ENCODE results near the gene POLE. TPM values are rescaled to one million over a fixed set of nuclear protein-coding genes. Genes with fewer than 3 reads are reported as not detected.
"Not testable (repeated sequence)": the region's sequence is repeated elsewhere in the genome, so short reads cannot be mapped to it uniquely, and the experiment has no call there.

Gene POLE
- total RNA-seq, 2 experiments from 2014 or later: 157 to 230 TPM

DNA sequence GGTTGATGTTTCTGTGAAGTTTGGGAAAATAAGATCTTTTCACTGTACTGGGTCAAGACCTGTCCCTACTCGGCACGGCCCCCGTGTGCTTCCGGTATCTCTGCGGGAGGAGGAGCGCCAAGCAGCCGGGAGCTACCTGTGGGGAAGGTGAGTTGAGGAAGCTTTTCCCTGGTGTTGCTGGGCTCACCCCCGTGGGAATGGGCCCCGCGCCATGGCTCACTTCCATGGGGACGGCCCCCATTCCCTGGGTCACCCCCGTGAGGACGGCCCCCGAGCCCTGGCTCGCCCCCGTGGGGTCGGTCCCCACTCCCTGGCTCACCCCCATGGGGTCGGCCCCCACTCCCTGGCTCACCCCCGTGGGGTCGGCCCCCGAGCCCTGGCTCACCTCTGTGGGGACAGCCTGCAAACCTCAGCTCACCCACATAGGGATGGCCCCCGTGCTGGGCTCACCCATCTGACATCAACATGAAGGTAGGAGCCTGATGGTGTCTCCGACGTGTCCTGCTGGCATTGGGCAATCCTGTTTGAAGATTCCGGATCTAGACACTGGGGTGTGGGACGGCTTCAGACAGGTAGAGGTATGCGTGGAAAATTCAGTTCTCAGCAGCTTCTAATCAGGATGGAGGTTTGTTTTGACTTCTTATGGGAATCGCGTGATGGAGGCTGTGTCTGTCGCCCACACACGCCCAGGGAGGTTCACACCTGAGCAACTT is 85.8 kb downstream of the POLE start:
- Histone ChIP-seq H3K9me3 (ENCODE audit: low read length) (no peaks in the 10 kb centered on the region), H3K27ac (ENCODE audit: low read depth, low read length, poor library complexity, severe bottlenecking) (no peak overlapping the region), H3K4me1 (ENCODE audit: insufficient read depth, low read length, poor library complexity, severe bottlenecking) (peaks cover 3% of the 10 kb centered on the region), H4K20me1 (ENCODE audit: insufficient read depth, low read length) (no peaks in the 10 kb centered on the region), H3K79me2 (ENCODE audit: insufficient read depth, low read depth, low read length) (no peaks in the 10 kb centered on the region), H3K36me3 (ENCODE audit: insufficient read depth, low read length) (no peaks in the 10 kb centered on the region), H3K9me2 (ENCODE audit: insufficient read depth, low read length) (no peaks in the 10 kb centered on the region), H3K4me2 (ENCODE audit: low read length) (no peak overlapping the region), H2AFZ (ENCODE audit: low read length) (no peak overlapping the region), H3K4me3 (ENCODE audit: low read depth, low read length, poor library complexity, severe bottlenecking) (no peak overlapping the region)
- ChIA-PET POLR2A (no interaction called here), CTCF (ENCODE audit: unreplicated experiment) (no interaction called here)
- no peak for TF ChIP-seq EZH2phosphoT487 (IDR thresholded peaks at IDR 0.05; ENCODE audit: borderline replicate concordance, low read depth, low read length)
- TF ChIP-seq, protein P1, sequence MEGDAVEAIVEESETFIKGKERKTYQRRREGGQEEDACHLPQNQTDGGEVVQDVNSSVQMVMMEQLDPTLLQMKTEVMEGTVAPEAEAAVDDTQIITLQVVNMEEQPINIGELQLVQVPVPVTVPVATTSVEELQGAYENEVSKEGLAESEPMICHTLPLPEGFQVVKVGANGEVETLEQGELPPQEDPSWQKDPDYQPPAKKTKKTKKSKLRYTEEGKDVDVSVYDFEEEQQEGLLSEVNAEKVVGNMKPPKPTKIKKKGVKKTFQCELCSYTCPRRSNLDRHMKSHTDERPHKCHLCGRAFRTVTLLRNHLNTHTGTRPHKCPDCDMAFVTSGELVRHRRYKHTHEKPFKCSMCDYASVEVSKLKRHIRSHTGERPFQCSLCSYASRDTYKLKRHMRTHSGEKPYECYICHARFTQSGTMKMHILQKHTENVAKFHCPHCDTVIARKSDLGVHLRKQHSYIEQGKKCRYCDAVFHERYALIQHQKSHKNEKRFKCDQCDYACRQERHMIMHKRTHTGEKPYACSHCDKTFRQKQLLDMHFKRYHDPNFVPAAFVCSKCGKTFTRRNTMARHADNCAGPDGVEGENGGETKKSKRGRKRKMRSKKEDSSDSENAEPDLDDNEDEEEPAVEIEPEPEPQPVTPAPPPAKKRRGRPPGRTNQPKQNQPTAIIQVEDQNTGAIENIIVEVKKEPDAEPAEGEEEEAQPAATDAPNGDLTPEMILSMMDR (conservative IDR thresholded peaks at IDR 0.05; ENCODE audit: low read length): no peak
- no peak for DNase-seq (ENCODE audit: low spot score)
- no TSS peak for BruUV-seq (replicated peaks)
- intact Hi-C loops (cut with micrococcal nuclease; ENCODE audit: unreplicated experiment): no loop called here

GRCh38 chr12:132600048-132601032 is 86.8 kb downstream of the POLE start:
- no peaks in the 10 kb centered on the region for H3K9me2 ChIP-seq (ENCODE audit: insufficient read depth, low read length)
- no peaks in the 10 kb centered on the region for H3K9me3 ChIP-seq (ENCODE audit: low read length)
- H3K4me2 ChIP-seq (ENCODE audit: low read length): peak overlapping the region; percentile 32; the same call in 1 of the 2 replicates
- peak; percentile 16 for DNase-seq (ENCODE audit: low spot score)
- no peaks in the 10 kb centered on the region for H4K20me1 ChIP-seq (ENCODE audit: insufficient read depth, low read length)
- H2AFZ ChIP-seq (ENCODE audit: low read length): no peak overlapping the region
- no peaks in the 10 kb centered on the region for H3K79me2 ChIP-seq (ENCODE audit: insufficient read depth, low read depth, low read length)
- intact Hi-C loops (cut with micrococcal nuclease; ENCODE audit: unreplicated experiment): loop anchor here (1.0 kb wide), 2 partner anchors 15 to 38 kb away; no protein-coding TSS in a partner anchor
- no peaks in the 10 kb centered on the region for H3K36me3 ChIP-seq (ENCODE audit: insufficient read depth, low read length)
- BruUV-seq (replicated peaks): no TSS peak
- ChIA-PET CTCF (ENCODE audit: unreplicated experiment) (interaction anchor here (0.6 to 1.0 kb wide), 2 partner anchors 38 to 481 kb away, joined by 4 to 6 read pairs; no protein-coding TSS in a partner anchor), POLR2A (interaction anchor here (0.9 kb wide), 1 partner anchor 44 kb away, joined by 11 read pairs; no protein-coding TSS in a partner anchor)
- peaks cover 3% of the 10 kb centered on the region for H3K4me1 ChIP-seq (ENCODE audit: insufficient read depth, low read length, poor library complexity, severe bottlenecking)
- H3K27ac ChIP-seq (ENCODE audit: low read depth, low read length, poor library complexity, severe bottlenecking): no peak overlapping the region
- H3K4me3 ChIP-seq (ENCODE audit: low read depth, low read length, poor library complexity, severe bottlenecking): no peak overlapping the region
- TF ChIP-seq, protein P1 (conservative IDR thresholded peaks at IDR 0.05; ENCODE audit: low read length): peak; percentile 65
- TF ChIP-seq EZH2phosphoT487 (IDR thresholded peaks at IDR 0.05; ENCODE audit: borderline replicate concordance, low read depth, low read length): no peak

DNA sequence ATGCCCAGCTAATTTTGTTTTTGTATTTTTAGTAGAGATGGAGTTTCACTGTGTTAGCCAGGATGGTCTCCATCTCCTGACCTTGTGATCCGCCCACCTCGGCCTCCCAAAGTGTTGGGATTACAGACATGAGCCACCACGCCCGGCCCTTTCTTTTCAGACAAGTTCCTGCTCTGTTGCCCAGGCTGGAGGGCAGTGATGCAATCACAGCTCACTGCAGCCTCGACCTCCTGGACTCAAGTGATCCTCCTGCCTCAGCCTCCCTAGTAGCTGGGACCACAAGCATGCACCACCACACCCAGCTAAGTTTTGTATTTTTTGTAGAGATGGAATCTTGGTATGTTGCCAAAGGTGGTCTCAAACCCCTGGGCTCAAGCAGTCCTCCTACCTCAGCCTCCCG is 87.6 kb downstream of the POLE start:
- H3K9me2 ChIP-seq (ENCODE audit: insufficient read depth, low read length); BruUV-seq (replicated peaks); H3K27ac ChIP-seq (ENCODE audit: low read depth, low read length, poor library complexity, severe bottlenecking); H3K9me3 ChIP-seq (ENCODE audit: low read length); H3K79me2 ChIP-seq (ENCODE audit: insufficient read depth, low read depth, low read length); H3K4me1 ChIP-seq (ENCODE audit: insufficient read depth, low read length, poor library complexity, severe bottlenecking); H2AFZ ChIP-seq (ENCODE audit: low read length); H3K4me3 ChIP-seq (ENCODE audit: low read depth, low read length, poor library complexity, severe bottlenecking); H3K36me3 ChIP-seq (ENCODE audit: insufficient read depth, low read length); DNase-seq (ENCODE audit: low spot score); H3K4me2 ChIP-seq (ENCODE audit: low read length); intact Hi-C loops (cut with micrococcal nuclease; ENCODE audit: unreplicated experiment); H4K20me1 ChIP-seq (ENCODE audit: insufficient read depth, low read length): not testable (repeated sequence)
- ChIA-PET POLR2A (interaction anchor here (0.6 to 0.9 kb wide), 2 partner anchors 34 to 45 kb away, joined by 3 to 11 read pairs; no protein-coding TSS in a partner anchor), CTCF (ENCODE audit: unreplicated experiment) (interaction anchor here (0.6 to 1.0 kb wide), 2 partner anchors 38 to 482 kb away, joined by 4 to 6 read pairs; no protein-coding TSS in a partner anchor)
